H1 (cell line): ENCODE data around the gene RALA. TPM values are rescaled to one million over a fixed set of nuclear protein-coding genes. Genes with fewer than 3 reads are reported as not detected.

Experiments
- CTCF ChIA-PET: fragments of 300-600 bp; sonication (Branson Sonifier 250); formaldehyde crosslinking; loops from one replicate; lab custom pipeline; 2021; ENCODE audit not compliant: partially characterized antibody; lab: Charles Lee
- POLR2A ChIA-PET: fragments of 300-600 bp; sonication (Branson Sonifier 250); formaldehyde crosslinking; loops from one replicate; lab custom pipeline; 2021; ENCODE audit warnings: inconsistent platforms; ENCODE audit not compliant: partially characterized antibody; lab: Charles Lee
- DNase-seq, 2 experiments: peaks; one replicate each; pipeline versions ENCODE4 v3.0.0 to v3.0.0-alpha.2; 2010 to 2022; ENCODE audit warnings: low spot score in 2 of 2, low read depth in 1 of 2, mixed read lengths in 1 of 2
- FAIRE-seq: peaks from 2 replicates; lab custom pipeline; 2011; peaks lifted over from hg19 to GRCh38; lab: Jason Lieb, UNC
- H2AFZ ChIP-seq: 2 replicates; pipeline ENCODE4 v1.8.1; 2012; ENCODE audit warnings: low read length, inconsistent platforms
- H2AK5ac ChIP-seq: 2 replicates; pipeline ENCODE4 v1.6.1; 2013; ENCODE audit warnings: low read depth, low read length
- H2BK120ac ChIP-seq: replicated peaks from 2 replicates; pipeline ENCODE3; 2013; ENCODE audit warnings: low read depth, low read length, inconsistent platforms
- H2BK12ac ChIP-seq: 2 replicates; pipeline ENCODE4 v1.6.1; 2013; ENCODE audit warnings: low read depth, low read length
- H2BK15ac ChIP-seq: 2 replicates; pipeline ENCODE4 v1.6.1; 2013; ENCODE audit warnings: low read length
- H2BK20ac ChIP-seq: 2 replicates; pipeline ENCODE4 v1.6.1; 2013; ENCODE audit warnings: low read length
- H2BK5ac ChIP-seq: 2 replicates; pipeline ENCODE4 v1.6.1; 2013; ENCODE audit warnings: low read depth, low read length
- H3K14ac ChIP-seq: 2 replicates; pipeline ENCODE4 v1.6.1; 2013; ENCODE audit warnings: inconsistent platforms; ENCODE audit not compliant: insufficient read length
- H3K18ac ChIP-seq: 2 replicates; pipeline ENCODE4 v1.6.1; 2013; ENCODE audit warnings: low read length; ENCODE audit errors: extremely low read depth
- H3K23ac ChIP-seq: 2 replicates; pipeline ENCODE4 v1.6.1; 2013; ENCODE audit warnings: inconsistent platforms; ENCODE audit not compliant: insufficient read length
- H3K23me2 ChIP-seq: 2 replicates; pipeline ENCODE4 v1.6.1; 2013; ENCODE audit warnings: low read depth, low read length
- H3K27ac ChIP-seq: 2 replicates; pipeline ENCODE4 v1.6.1; 2011; ENCODE audit warnings: low read depth, low read length, inconsistent platforms
- H3K27me3 ChIP-seq, 4 experiments: replicated peaks in 1 of 4; 1 replicate in 1 of 4; 2 replicates in 3 of 4; pipeline versions ENCODE4 v1.6.1 to v1.8.1; 2011 to 2013; ENCODE audit warnings: low read length in 3 of 4, mild to moderate bottlenecking in 3 of 4, inconsistent platforms in 2 of 4, mixed read lengths in 2 of 4, moderate library complexity in 1 of 4; ENCODE audit not compliant: control insufficient read depth in 3 of 4, insufficient read depth in 3 of 4; ENCODE audit errors: extremely low read depth in 1 of 4
- H3K36me3 ChIP-seq, 4 experiments: 2 replicates each; pipeline versions ENCODE4 v1.6.1 to v1.8.1; 2011 to 2013; ENCODE audit warnings: mild to moderate bottlenecking in 4 of 4, low read length in 3 of 4, moderate library complexity in 2 of 4, control low read depth in 1 of 4, inconsistent platforms in 1 of 4; ENCODE audit not compliant: insufficient read depth in 4 of 4, control insufficient read depth in 2 of 4
- H3K4ac ChIP-seq: replicated peaks from 2 replicates; pipeline ENCODE3; 2013; ENCODE audit warnings: low read length, low read depth, mixed read lengths, inconsistent platforms; ENCODE audit not compliant: insufficient read length
- H3K4me1 ChIP-seq, 4 experiments: replicated peaks in 1 of 4; 1 replicate in 1 of 4; 2 replicates in 3 of 4; pipeline versions ENCODE4 v1.6.1 to v1.8.1; 2011 to 2013; ENCODE audit warnings: low read length in 3 of 4, inconsistent platforms in 2 of 4, mixed read lengths in 1 of 4; ENCODE audit not compliant: insufficient read depth in 4 of 4, control insufficient read depth in 3 of 4
- H3K4me2 ChIP-seq, 2 experiments: 2 replicates each; pipeline versions ENCODE4 v1.6.1 to v1.8.1; 2011 to 2013; ENCODE audit warnings: low read depth in 2 of 2, low read length in 2 of 2, control low read depth in 1 of 2, inconsistent platforms in 1 of 2, mild to moderate bottlenecking in 1 of 2; ENCODE audit not compliant: insufficient read depth in 1 of 2
- H3K4me3 ChIP-seq, 4 experiments: fragments of 200-600, 300-600 bp in 1 of 4; sonication (generic), shearing (Covaris generic), sonication (Bioruptor Twin) in 1 of 4; 2 replicates each; pipeline versions ENCODE4 v1.5.1 to v1.8.1; 2011 to 2016; ENCODE audit warnings: low read length in 4 of 4, low read depth in 3 of 4, control low read depth in 2 of 4, inconsistent platforms in 2 of 4, mild to moderate bottlenecking in 2 of 4, mixed read lengths in 1 of 4, moderate library complexity in 1 of 4; ENCODE audit not compliant: insufficient read depth in 2 of 4; ENCODE audit errors: extremely low read depth in 1 of 4
- H3K56ac ChIP-seq: replicated peaks from 2 replicates; pipeline ENCODE3; 2013; ENCODE audit warnings: low read depth, mild to moderate bottlenecking, mixed read lengths, low read length, inconsistent platforms; ENCODE audit not compliant: insufficient read length
- H3K79me1 ChIP-seq: 2 replicates; pipeline ENCODE4 v1.6.1; 2013; ENCODE audit warnings: low read depth, low read length, control low read depth
- H3K79me2 ChIP-seq, 2 experiments: 2 replicates each; pipeline versions ENCODE4 v1.6.1 to v1.8.1; 2012 to 2013; ENCODE audit warnings: low read length in 2 of 2, mild to moderate bottlenecking in 2 of 2, inconsistent platforms in 1 of 2; ENCODE audit not compliant: insufficient read depth in 2 of 2, control insufficient read depth in 1 of 2
- H3K9ac ChIP-seq, 4 experiments: replicated peaks in 1 of 4; 1 replicate in 1 of 4; 2 replicates in 3 of 4; pipeline versions ENCODE4 v1.6.1 to v1.8.1; 2011 to 2013; ENCODE audit warnings: low read depth in 3 of 4, low read length in 3 of 4, control low read depth in 2 of 4, mild to moderate bottlenecking in 2 of 4, moderate library complexity in 2 of 4, inconsistent platforms in 1 of 4; ENCODE audit errors: extremely low read depth in 1 of 4
- H3K9me3 ChIP-seq, 2 experiments: 2 replicates each; pipeline versions ENCODE4 v1.6.1 to v1.8.1; 2012 to 2013; ENCODE audit warnings: mild to moderate bottlenecking in 2 of 2, moderate library complexity in 2 of 2, control low read depth in 1 of 2, inconsistent platforms in 1 of 2, low read depth in 1 of 2, low read length in 1 of 2, mixed read lengths in 1 of 2; ENCODE audit not compliant: insufficient read depth in 2 of 2
- H4K20me1 ChIP-seq, 2 experiments: replicated peaks in 1 of 2; 2 replicates each; pipeline versions ENCODE3 to v1.8.1; 2011 to 2013; ENCODE audit warnings: inconsistent platforms in 2 of 2, low read length in 2 of 2, mild to moderate bottlenecking in 1 of 2; ENCODE audit not compliant: insufficient read depth in 2 of 2, control insufficient read depth in 1 of 2
- H4K5ac ChIP-seq: 2 replicates; pipeline ENCODE4 v1.6.1; 2013; ENCODE audit warnings: low read length, low read depth, mixed read lengths, inconsistent platforms; ENCODE audit not compliant: insufficient read length
- H4K8ac ChIP-seq: 2 replicates; pipeline ENCODE4 v1.8.0; 2013; ENCODE audit warnings: mild to moderate bottlenecking, moderate library complexity, low read length, inconsistent platforms; ENCODE audit not compliant: insufficient read depth; ENCODE audit errors: extremely low read depth
- H4K91ac ChIP-seq: replicated peaks from 2 replicates; pipeline ENCODE3; 2013; ENCODE audit warnings: low read length, mixed read lengths, inconsistent platforms; ENCODE audit not compliant: insufficient read length
- CBX5 ChIP-seq: fragments of 300-800, 300-1000 bp; sonication (generic); IDR thresholded peaks from 2 replicates; pipeline ENCODE4 v1.7.1; 2016; ENCODE audit warnings: antibody characterized with exemption, low read length, low read depth
- CTBP2 ChIP-seq: IDR thresholded peaks from 2 replicates; pipeline ENCODE4 v1.7.0; 2011; ENCODE audit warnings: borderline replicate concordance, mild to moderate bottlenecking, moderate library complexity, mixed read lengths, low read length; ENCODE audit not compliant: insufficient read depth, insufficient read length
- GABPA ChIP-seq: IDR thresholded peaks from 2 replicates; pipeline ENCODE4 v1.6.1; 2011; ENCODE audit warnings: mild to moderate bottlenecking, low read length, moderate library complexity, borderline replicate concordance; ENCODE audit not compliant: insufficient read depth
- HDAC2 ChIP-seq, 2 experiments: fragments of 300-600 bp in 1 of 2; sonication (generic) in 1 of 2; IDR thresholded peaks; 2 replicates each; pipeline ENCODE4 v1.6.1; 2011 to 2012; ENCODE audit warnings: low read depth in 2 of 2, low read length in 2 of 2, mild to moderate bottlenecking in 2 of 2, moderate library complexity in 2 of 2, borderline replicate concordance in 1 of 2, inconsistent platforms in 1 of 2
- KDM1A ChIP-seq: fragments of 200-600, 300-600 bp; sonication (generic); IDR thresholded peaks from 2 replicates; pipeline ENCODE4 v1.7.1; 2016; ENCODE audit warnings: mild to moderate bottlenecking, low read length, borderline replicate concordance
- MAFK ChIP-seq: IDR thresholded peaks from 2 replicates; pipeline ENCODE4 v1.6.1; 2012; ENCODE audit warnings: low read depth, mild to moderate bottlenecking, improper control_type of control experiment, low read length
- MAX ChIP-seq: IDR thresholded peaks from 2 replicates; pipeline ENCODE4 v1.6.1; 2012; ENCODE audit warnings: inconsistent platforms
- RBBP5 ChIP-seq: IDR thresholded peaks from 2 replicates; pipeline ENCODE4 v1.7.1; 2012; ENCODE audit warnings: low read depth, mild to moderate bottlenecking, inconsistent platforms, low read length, moderate library complexity, borderline replicate concordance
- RXRA ChIP-seq: IDR thresholded peaks from 2 replicates; pipeline ENCODE4 v1.6.1; 2011; ENCODE audit warnings: low read depth, mild to moderate bottlenecking, low read length, moderate library complexity; ENCODE audit not compliant: insufficient read depth
- SP2 ChIP-seq: IDR thresholded peaks from 2 replicates; pipeline ENCODE4 v1.6.1; 2012; ENCODE audit warnings: mild to moderate bottlenecking, low read length, inconsistent platforms
- TBP ChIP-seq: IDR thresholded peaks from 2 replicates; pipeline ENCODE4 v1.6.1; 2011; ENCODE audit warnings: low read depth, low read length, improper control_type of control experiment
- TEAD4 ChIP-seq: IDR thresholded peaks from 2 replicates; pipeline ENCODE4 v1.6.1; 2012; ENCODE audit warnings: low read depth, low read length, inconsistent platforms, mixed read lengths
- WGBS, 2 experiments: shearing (Covaris generic) in 1 of 2; methylation state at CpG; one replicate each; pipeline versions ENCODE4 v1.1.6 to v1.1.7; 2013 to 2015; ENCODE audit warnings: low lambda C conversion rate in 2 of 2, mixed read lengths in 2 of 2, inconsistent platforms in 1 of 2, low coverage in 1 of 2, missing lambda C conversion rate in 1 of 2; ENCODE audit not compliant: insufficient replicate concordance in 2 of 2, insufficient coverage in 1 of 2, insufficient read length in 1 of 2; ENCODE audit errors: extremely low coverage in 1 of 2, missing lambda C conversion rate in 1 of 2; 5-methylcytosine and 5-hydroxymethylcytosine counted together
- polyA plus RNA-seq, 7 experiments: library from polyadenylated mRNA; depleted of rRNA in 3 of 7; stranded (reverse) in 5 of 7; unstranded in 2 of 7; fragments of >200 nt in 5 of 7; fragments of 200-250 nt in 2 of 7; gene quantifications; 1 replicate in 5 of 7; 2 replicates in 1 of 7; 4 replicates in 1 of 7; pipeline versions ENCODE4 v1.2.1 to v1.2.3, GENCODE V29; 2011 to 2013; ENCODE audit warnings: missing spikeins in 2 of 7, mixed read lengths in 2 of 7
- total RNA-seq: library from RNA; stranded (reverse); fragmentation: NEBNext Ultra II Directional; extraction: Animal tissue kit (Norgen Biotek cat#: 25700); gene quantifications from 2 replicates; pipeline ENCODE4 v1.2.1, GENCODE V29; 2021

Gene RALA
- total and polyA plus RNA-seq, 2 of the 8 experiments (the other 6 are each of a cell fraction or from before 2014, with no cell fraction given): 24.1 to 72.8 TPM

GRCh38 chr7:39615350-39615975 is 7.9 kb upstream of the RALA start:
- H3K36me3 ChIP-seq: no peaks in the 10 kb centered on the region
- H4K5ac ChIP-seq: no peak overlapping the region
- H3K79me2 ChIP-seq: no peaks in the 10 kb centered on the region
- FAIRE-seq (no peak), DNase-seq (no peak)
- H3K4me2 ChIP-seq: no peak overlapping the region
- no peaks in the 10 kb centered on the region for H3K23me2 ChIP-seq
- H3K4me3 ChIP-seq: no peak overlapping the region
- no peaks in the 10 kb centered on the region for H4K20me1 ChIP-seq
- H2BK120ac ChIP-seq: no peak overlapping the region
- no peak overlapping the region for H2BK20ac ChIP-seq
- H2BK12ac ChIP-seq: no peak overlapping the region
- no peak overlapping the region for H3K23ac ChIP-seq
- no peak overlapping the region for H3K4ac ChIP-seq
- CTCF ChIA-PET: interaction anchor here (1.8 to 7.6 kb wide), 3 partner anchors 35 to 130 kb away, joined by 6 to 37 read pairs (median 8); no protein-coding TSS in a partner anchor
- no peak overlapping the region for H4K8ac ChIP-seq
- no peaks in the 10 kb centered on the region for H3K9me3 ChIP-seq
- H3K27ac ChIP-seq: no peak overlapping the region
- POLR2A ChIA-PET: no interaction called here
- no peaks in the 10 kb centered on the region; a peak in 1 of 7 replicates for H3K27me3 ChIP-seq
- no peaks in the 10 kb centered on the region for H3K79me1 ChIP-seq
- TF ChIP-seq GABPA (no peak), RBBP5 (no peak), MAFK (no peak), TEAD4 (no peak), CBX5 (no peak), CTBP2 (no peak), RXRA (no peak), HDAC2 (IDR thresholded peaks at IDR 0.05; ENCODE audit: borderline replicate concordance in 1 of 2, low read depth in 2 of 2, low read length in 2 of 2) (no peak), TBP (no peak), SP2 (no peak), KDM1A (no peak), MAX (no peak)
- no peak overlapping the region for H4K91ac ChIP-seq
- no peak overlapping the region for H3K14ac ChIP-seq
- H3K18ac ChIP-seq: no peak overlapping the region
- 80% methylated on average over 1 of the region's 1 CpG; no CpG with 5 or more reads in 1 of the 2 experiments for WGBS, 2 experiments
- no peak overlapping the region for H2AK5ac ChIP-seq
- H3K9ac ChIP-seq: no peak overlapping the region
- no peak overlapping the region for H2BK5ac ChIP-seq
- no peak overlapping the region for H2BK15ac ChIP-seq
- H2AFZ ChIP-seq: no peak overlapping the region
- no peak overlapping the region for H3K56ac ChIP-seq
- no peaks in the 10 kb centered on the region for H3K4me1 ChIP-seq
